Endothelial cell of umbilical vein (primary cell): Measurements from ENCODE around the gene IGF2R. TPM values are rescaled to one million over a fixed set of nuclear protein-coding genes. Genes with fewer than 3 reads are reported as not detected.
"Not testable (repeated sequence)": the region's sequence is repeated elsewhere in the genome, so short reads cannot be mapped to it uniquely, and the experiment has no call there.

Experiments
- BruUV-seq: library from RNA; stranded (reverse); fragments of 400-500 nt; replicated peaks from 2 replicates; lab custom pipeline; 2021; lab: Mats Ljungman, UMichigan
- CTCF ChIA-PET: fragments of 300-600, 350-600 bp; sonication (Branson Sonifier 250); formaldehyde crosslinking; loops from one replicate; lab custom pipeline; 2021; ENCODE audit warnings: antibody characterized with exemption, inconsistent platforms; lab: Charles Lee
- POLR2A ChIA-PET: fragments of 300-600, 350-600 bp; sonication (Branson Sonifier 250); formaldehyde crosslinking; loops from one replicate; lab custom pipeline; 2021; ENCODE audit warnings: antibody characterized with exemption, inconsistent platforms; lab: Charles Lee
- DNase-seq: peaks from one replicate; pipeline ENCODE4 v3.0.0-alpha.2; 2011; ENCODE audit warnings: low read depth, low spot score
- FAIRE-seq: peaks from 2 replicates; lab custom pipeline; 2011; peaks lifted over from hg19 to GRCh38; lab: Jason Lieb, UNC
- H2AFZ ChIP-seq: 2 replicates; pipeline ENCODE4 v1.6.0; 2012; ENCODE audit warnings: low read depth, low read length, control low read depth, inconsistent platforms
- H3K27ac ChIP-seq: 2 replicates; pipeline ENCODE4 v1.5.1; 2011; ENCODE audit warnings: low read depth, mild to moderate bottlenecking, control low read depth, low read length, moderate library complexity; ENCODE audit not compliant: insufficient read depth
- H3K27me3 ChIP-seq, 2 experiments: 2 replicates each; pipeline versions ENCODE4 v1.6.0 to v1.6.1; 2011; ENCODE audit warnings: low read length in 2 of 2, mixed read lengths in 1 of 2; ENCODE audit not compliant: control insufficient read depth in 2 of 2, insufficient read depth in 2 of 2
- H3K36me3 ChIP-seq, 2 experiments: 2 replicates in 1 of 2; 3 replicates in 1 of 2; pipeline ENCODE4 v1.5.1; 2011; ENCODE audit warnings: low read length in 2 of 2, mild to moderate bottlenecking in 1 of 2, moderate library complexity in 1 of 2; ENCODE audit not compliant: control insufficient read depth in 2 of 2, insufficient read depth in 2 of 2; ENCODE audit errors: extremely low read depth in 1 of 2
- H3K4me1 ChIP-seq: 3 replicates; pipeline ENCODE4 v1.5.1; 2011; ENCODE audit warnings: mild to moderate bottlenecking, low read length; ENCODE audit not compliant: control insufficient read depth, insufficient read depth; ENCODE audit errors: extremely low read depth
- H3K4me2 ChIP-seq: 2 replicates; pipeline ENCODE4 v1.6.1; 2011; ENCODE audit warnings: low read length, control low read depth, mixed read lengths; ENCODE audit not compliant: insufficient read depth
- H3K4me3 ChIP-seq, 3 experiments: fragments of 200-600 bp in 1 of 3; sonication (generic), shearing (Covaris generic) in 1 of 3; replicated peaks in 1 of 3; 2 replicates each; pipeline ENCODE4 v1.5.1; 2011 to 2016; ENCODE audit warnings: control low read depth in 3 of 3, low read length in 3 of 3, mild to moderate bottlenecking in 2 of 3, inconsistent platforms in 1 of 3, low read depth in 1 of 3, moderate library complexity in 1 of 3; ENCODE audit not compliant: insufficient read depth in 1 of 3
- H3K79me2 ChIP-seq: 2 replicates; pipeline ENCODE4 v1.6.0; 2012; ENCODE audit warnings: low read length, inconsistent platforms; ENCODE audit not compliant: control insufficient read depth, insufficient read depth
- H3K9ac ChIP-seq: replicated peaks from 2 replicates; pipeline ENCODE3; 2011; ENCODE audit warnings: low read length, control low read depth; ENCODE audit not compliant: insufficient read depth; ENCODE audit errors: extremely low read depth
- H3K9me1 ChIP-seq: replicated peaks from 3 replicates; pipeline ENCODE4 v1.6.0; 2011; ENCODE audit warnings: mild to moderate bottlenecking, low read length; ENCODE audit not compliant: control insufficient read depth, insufficient read depth; ENCODE audit errors: extremely low read depth
- H3K9me3 ChIP-seq: replicated peaks from 2 replicates; pipeline ENCODE4 v1.5.1; 2012; ENCODE audit warnings: low read length, inconsistent platforms; ENCODE audit not compliant: control insufficient read depth, insufficient read depth
- H4K20me1 ChIP-seq: replicated peaks from 2 replicates; pipeline ENCODE3; 2011; ENCODE audit warnings: mild to moderate bottlenecking, low read length; ENCODE audit not compliant: control insufficient read depth, insufficient read depth; ENCODE audit errors: extremely low read depth
- EZH2 ChIP-seq: IDR thresholded peaks from 2 replicates; pipeline ENCODE4 v1.6.1; 2012; ENCODE audit warnings: borderline replicate concordance, low read depth, mild to moderate bottlenecking, moderate library complexity, low read length, inconsistent platforms; ENCODE audit not compliant: severe bottlenecking
- FOS ChIP-seq: IDR thresholded peaks from 2 replicates; pipeline ENCODE4 v1.6.1; 2011; ENCODE audit warnings: mild to moderate bottlenecking, low read length, moderate library complexity, borderline replicate concordance; ENCODE audit not compliant: insufficient read depth
- GATA2 ChIP-seq: IDR thresholded peaks from 2 replicates; pipeline ENCODE4 v1.7.0; 2011; ENCODE audit warnings: low read depth, mild to moderate bottlenecking, moderate library complexity, mixed read lengths, low read length; ENCODE audit not compliant: insufficient read length, insufficient read depth
- JUN ChIP-seq: IDR thresholded peaks from 2 replicates; pipeline ENCODE4 v1.6.1; 2011; ENCODE audit warnings: borderline replicate concordance, low read depth; ENCODE audit not compliant: insufficient read length, insufficient read depth
- MAX ChIP-seq: IDR thresholded peaks from 2 replicates; pipeline ENCODE4 v1.6.1; 2011; ENCODE audit not compliant: insufficient read depth, insufficient read length
- POLR2A ChIP-seq: IDR thresholded peaks from 2 replicates; pipeline ENCODE4 v1.6.1; 2012; ENCODE audit warnings: low read depth, mild to moderate bottlenecking, control low read depth, low read length
- POLR2AphosphoS5 ChIP-seq: IDR thresholded peaks from 2 replicates; pipeline ENCODE4 v1.6.1; 2012; ENCODE audit warnings: low read depth, mild to moderate bottlenecking, control low read depth, low read length, moderate library complexity; ENCODE audit not compliant: insufficient read depth
- dilution Hi-C: fragments of 300-500 bp; cut with MboI; formaldehyde crosslinking; loops from one replicate; pipeline ENCODE4 v1.15.0; 2019; ENCODE audit warnings: low sequenced_read_pairs; ENCODE audit not compliant: extremely low pct_ligation_motif_present
- intact Hi-C: fragments of 100-400 bp; cut with micrococcal nuclease; formaldehyde crosslinking; loops from one replicate; pipeline ENCODE4 v1.10.0; 2022
- polyA plus RNA-seq, 4 experiments: library from polyadenylated mRNA; depleted of rRNA in 3 of 4; stranded (reverse) in 3 of 4; unstranded in 1 of 4; fragments of >200 nt; gene quantifications; 2 replicates each; pipeline versions ENCODE4 v1.2.1 to v1.2.3, GENCODE V29; 2011 to 2012; ENCODE audit warnings: missing spikeins in 1 of 4
- total RNA-seq: library from RNA; stranded (reverse); gene quantifications from 2 replicates; pipeline ENCODE4 v1.2.3, GENCODE V29; 2021

The IGF2R gene
- total and polyA plus RNA-seq, 2 donors (not counting 3 experiments of a cell fraction or from before 2014, with no cell fraction given): 16.3 to 60.2 TPM

GRCh38 chr6:160089534-160089897 lies 120.6 kb downstream of the IGF2R start:
- POLR2A ChIA-PET: no interaction called here
- Histone ChIP-seq H3K4me2 (no peak overlapping the region), H3K9me3 (no peaks in the 10 kb centered on the region), H3K9ac (no peak overlapping the region), H3K36me3 (peaks cover 0 to 20% of the 10 kb centered on the region in 2 experiments), H3K27me3 (no peaks in the 10 kb centered on the region), H2AFZ (no peak overlapping the region), H3K79me2 (no peaks in the 10 kb centered on the region), H4K20me1 (no peaks in the 10 kb centered on the region), H3K27ac (no peak overlapping the region), H3K9me1 (no peaks in the 10 kb centered on the region), H3K4me1 (no peaks in the 10 kb centered on the region), H3K4me3 (no peak overlapping the region)
- TF ChIP-seq FOS (no peak), GATA2 (no peak), POLR2A (no peak), JUN (no peak), POLR2AphosphoS5 (no peak), EZH2 (no peak), MAX (no peak)
- intact Hi-C loops (loop anchor here (5.0 kb wide), 2 partner anchors 122 to 227 kb away; partner anchors contain the start of gene IGF2R), dilution Hi-C loops (no loop called here)
- CTCF ChIA-PET: interaction anchor here (1.2 to 1.9 kb wide), 2 partner anchors 61 to 444 kb away, joined by 3 to 13 read pairs; no protein-coding TSS in a partner anchor
- no TSS peak for BruUV-seq
- DNase-seq (no peak), FAIRE-seq (no peak)

GRCh38 chr6:160090442-160091239 lies 121.8 kb downstream of the IGF2R start:
- POLR2A ChIA-PET, CTCF ChIA-PET: not testable (repeated sequence)

GRCh38 chr6:160092176-160092575 lies 123.3 kb downstream of the IGF2R start:
- H3K9me1 ChIP-seq, dilution Hi-C loops, H3K27me3 ChIP-seq, H3K4me3 ChIP-seq, H2AFZ ChIP-seq, H3K79me2 ChIP-seq, FAIRE-seq, H3K4me2 ChIP-seq, DNase-seq, H3K9ac ChIP-seq, H3K9me3 ChIP-seq, CTCF ChIA-PET, POLR2A ChIA-PET, H4K20me1 ChIP-seq, H3K4me1 ChIP-seq, H3K27ac ChIP-seq, BruUV-seq, intact Hi-C loops: not testable (repeated sequence)
- peaks cover 0 to 22% of the 10 kb centered on the region in 2 experiments for H3K36me3 ChIP-seq

More at GRCh38 chr6:160090442-160091239, 121.8 kb downstream of the IGF2R start:
- intact Hi-C loops, H3K4me3 ChIP-seq, FAIRE-seq, H3K27me3 ChIP-seq, H3K79me2 ChIP-seq, H3K27ac ChIP-seq, H3K9ac ChIP-seq, H3K9me1 ChIP-seq, BruUV-seq, H3K9me3 ChIP-seq, H2AFZ ChIP-seq, dilution Hi-C loops, H3K4me1 ChIP-seq, DNase-seq, H3K4me2 ChIP-seq, H4K20me1 ChIP-seq: not testable (repeated sequence)
- peaks cover 0 to 19% of the 10 kb centered on the region in 2 experiments for H3K36me3 ChIP-seq
